GM12878 (cell line): Measurements from ENCODE around the gene SATL1. TPM values are rescaled to one million over a fixed set of nuclear protein-coding genes. Genes with fewer than 3 reads are reported as not detected.

ENCODE experiments used
- ATAC-seq: fragments of 200-7000 bp; cut with Tn5 transposase; 3 replicates; pipeline ENCODE4 v1.9.1; 2020; ENCODE audit warnings: mild to moderate bottlenecking, moderate library complexity
- BruUV-seq: library from RNA; stranded (reverse); fragments of 400-500 nt; replicated peaks from 2 replicates; lab custom pipeline; 2021; lab: Mats Ljungman, UMichigan
- CTCF ChIA-PET: fragments of 300-600 bp; sonication (Branson Sonifier 250); formaldehyde crosslinking; extraction: SDS; loops from one replicate; lab custom pipeline; 2021; ENCODE audit warnings: inconsistent platforms; lab: Yijun Ruan, JAX
- POLR2A ChIA-PET: fragments of 350-600 bp; formaldehyde crosslinking; extraction: SDS; loops from one replicate; lab custom pipeline; 2021; ENCODE audit warnings: inconsistent platforms; lab: Charles Lee
- RAD21 ChIA-PET: fragments of 300-600 bp; sonication (Branson Sonifier 250); formaldehyde crosslinking; loops from one replicate; lab custom pipeline; 2023; ENCODE audit warnings: antibody characterized with exemption; ENCODE audit not compliant: unreplicated experiment; lab: Charles Lee
- SMC1A ChIA-PET: fragments of 300-600 bp; sonication (Branson Sonifier 250); formaldehyde crosslinking; loops from one replicate; lab custom pipeline; 2023; ENCODE audit not compliant: unreplicated experiment, uncharacterized antibody; lab: Charles Lee
- DNase-seq: peaks from one replicate; pipeline ENCODE4 v3.0.0-alpha.2; 2011; ENCODE audit warnings: low read depth, low spot score
- FAIRE-seq: peaks from 3 replicates; lab custom pipeline; 2011; peaks lifted over from hg19 to GRCh38; lab: Jason Lieb, UNC
- H2AFZ ChIP-seq: 2 replicates; pipeline ENCODE4 v1.6.0; 2011; ENCODE audit warnings: low read depth, low read length, control low read depth; ENCODE audit not compliant: control insufficient read depth
- H3K27ac ChIP-seq: 2 replicates; pipeline ENCODE4 v1.5.1; 2011; ENCODE audit warnings: control low read depth; ENCODE audit not compliant: control insufficient read depth, insufficient read depth
- H3K27me3 ChIP-seq, 2 experiments: replicated peaks in 1 of 2; 2 replicates each; pipeline versions ENCODE4 v1.6.0 to v1.6.1; 2011; ENCODE audit warnings: low read length in 1 of 2; ENCODE audit not compliant: control insufficient read depth in 2 of 2, insufficient read depth in 2 of 2
- H3K36me3 ChIP-seq, 2 experiments: 2 replicates each; pipeline ENCODE4 v1.5.1; 2011; ENCODE audit warnings: low read length in 1 of 2; ENCODE audit not compliant: control insufficient read depth in 2 of 2, insufficient read depth in 2 of 2
- H3K4me1 ChIP-seq: 2 replicates; pipeline ENCODE4 v1.6.1; 2011; ENCODE audit warnings: mild to moderate bottlenecking, low read length, moderate library complexity, mixed read lengths; ENCODE audit not compliant: control insufficient read depth, insufficient read depth
- H3K4me2 ChIP-seq: 2 replicates; pipeline ENCODE4 v1.6.0; 2011; ENCODE audit warnings: control low read depth; ENCODE audit not compliant: control insufficient read depth, insufficient read depth
- H3K4me3 ChIP-seq: fragments of 200-600 bp; sonication (generic); 2 replicates; pipeline ENCODE4 v1.5.1; 2016
- H3K79me2 ChIP-seq: 2 replicates; pipeline ENCODE4 v1.6.0; 2011; ENCODE audit warnings: low read length; ENCODE audit not compliant: control insufficient read depth, insufficient read depth
- H3K9ac ChIP-seq: 2 replicates; pipeline ENCODE4 v1.8.0; 2011; ENCODE audit warnings: low read length, control low read depth, mixed read lengths; ENCODE audit not compliant: control insufficient read depth, insufficient read depth
- H3K9me3 ChIP-seq: replicated peaks from 3 replicates; pipeline ENCODE4 v1.5.1; 2011; ENCODE audit warnings: mild to moderate bottlenecking, low read length; ENCODE audit not compliant: control insufficient read depth, insufficient read depth
- H4K20me1 ChIP-seq: 2 replicates; pipeline ENCODE4 v1.6.0; 2011; ENCODE audit not compliant: control insufficient read depth, insufficient read depth
- EP300 ChIP-seq, 2 experiments: fragments of 150-350 bp in 1 of 2; IDR thresholded peaks; 2 replicates each; pipeline ENCODE4 v1.6.1; 2011 to 2012; ENCODE audit warnings: low read depth in 2 of 2, low read length in 2 of 2, borderline replicate concordance in 1 of 2, improper control_type of control experiment in 1 of 2, inconsistent platforms in 1 of 2; ENCODE audit not compliant: control insufficient read depth in 1 of 2
- RAD21 ChIP-seq: IDR thresholded peaks from 2 replicates; pipeline ENCODE4 v1.6.1; 2011; ENCODE audit warnings: mild to moderate bottlenecking, low read depth, low read length, moderate library complexity; ENCODE audit not compliant: insufficient read depth
- SMC3 ChIP-seq: IDR thresholded peaks from 2 replicates; pipeline ENCODE4 v1.6.1; 2011; ENCODE audit warnings: low read length, improper control_type of control experiment, borderline replicate concordance
- WGBS: methylation state at CpG from one replicate; pipeline ENCODE4 v1.1.6; 2016; ENCODE audit warnings: low lambda C conversion rate; ENCODE audit not compliant: insufficient replicate concordance, insufficient coverage; ENCODE audit errors: missing lambda C conversion rate; 5-methylcytosine and 5-hydroxymethylcytosine counted together
- in situ Hi-C: fragments of 300-500 bp; cut with MboI; formaldehyde crosslinking; loops from 9 replicates; pipeline ENCODE4 v1.14.3; 2018; ENCODE audit warnings: mixed read lengths
- intact Hi-C: fragments of 100-400 bp; cut with micrococcal nuclease; formaldehyde crosslinking; loops from one replicate; pipeline ENCODE4 v1.14.2; 2022; ENCODE audit not compliant: unreplicated experiment
- polyA plus RNA-seq, 11 experiments: library from polyadenylated mRNA; depleted of rRNA in 4 of 11; unstranded in 6 of 11; stranded (reverse) in 5 of 11; fragments of >200 nt; fragmentation: Nextera tagmentation in 4 of 11; fragmentation: Illumina TruSeq in 1 of 11; extraction: Ambion mirVana in 4 of 11; extraction: Trizol in 1 of 11; gene quantifications; 1 replicate in 1 of 11; 2 replicates in 10 of 11; pipeline versions ENCODE4 v1.2.1 to v1.2.3, GENCODE V29; 2011 to 2016; ENCODE audit warnings: inconsistent platforms in 2 of 11, missing spikeins in 2 of 11, low read depth in 1 of 11
- total RNA-seq, 4 experiments: library from RNA; depleted of rRNA in 3 of 4; stranded (reverse); fragments of >200 nt in 3 of 4; fragmentation: Illumina TruSeq in 1 of 4; extraction: Trizol in 1 of 4; gene quantifications; 2 replicates each; pipeline versions ENCODE4 v1.2.1 to v1.2.3, GENCODE V29; 2013 to 2021
- TF ChIP-seq, protein P1 (sequence below): IDR thresholded peaks from 2 replicates; pipeline ENCODE4 v1.6.1; 2012; ENCODE audit warnings: improper control_type of control experiment, low read depth, low read length; ENCODE audit not compliant: insufficient replicate concordance
- TF ChIP-seq, protein P2 (sequence below), 3 experiments: IDR thresholded peaks in 2 of 3; conservative IDR thresholded peaks in 1 of 3; 2 replicates each; pipeline ENCODE4 v1.5.1; 2011; ENCODE audit warnings: low read depth in 3 of 3, low read length in 3 of 3, mild to moderate bottlenecking in 3 of 3, control low read depth in 2 of 3, moderate library complexity in 2 of 3, inconsistent platforms in 1 of 3, mixed read lengths in 1 of 3; ENCODE audit not compliant: control insufficient read depth in 2 of 3, insufficient read depth in 1 of 3; ENCODE audit errors: extremely low read depth in 1 of 3

Gene SATL1
- total and polyA plus RNA-seq, 10 of the 15 experiments (the other 5 are each of a cell fraction or from before 2014, with no cell fraction given), result 0.01 TPM; not detected in 9

DNA sequence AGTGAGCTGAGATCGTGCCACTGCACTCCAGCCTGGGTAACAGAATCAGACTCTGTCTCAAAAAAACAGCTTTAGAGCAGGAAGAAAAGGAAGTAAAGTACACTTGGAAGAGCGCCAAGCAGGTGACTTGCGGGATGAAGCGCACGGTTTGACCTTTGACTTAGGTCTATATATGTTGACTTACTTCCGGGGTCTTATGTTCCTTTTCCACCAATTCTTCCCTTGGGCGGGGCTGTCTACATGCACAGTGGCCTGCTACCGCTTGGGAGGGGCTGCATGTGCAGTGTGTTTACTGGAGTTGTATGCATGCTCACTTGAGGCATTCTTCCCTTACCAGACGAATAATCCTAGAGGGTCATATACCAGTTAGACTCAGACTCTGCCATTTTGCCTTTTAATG, 131.3 kb downstream of the SATL1 start (continued):
- TF ChIP-seq, protein P1, sequence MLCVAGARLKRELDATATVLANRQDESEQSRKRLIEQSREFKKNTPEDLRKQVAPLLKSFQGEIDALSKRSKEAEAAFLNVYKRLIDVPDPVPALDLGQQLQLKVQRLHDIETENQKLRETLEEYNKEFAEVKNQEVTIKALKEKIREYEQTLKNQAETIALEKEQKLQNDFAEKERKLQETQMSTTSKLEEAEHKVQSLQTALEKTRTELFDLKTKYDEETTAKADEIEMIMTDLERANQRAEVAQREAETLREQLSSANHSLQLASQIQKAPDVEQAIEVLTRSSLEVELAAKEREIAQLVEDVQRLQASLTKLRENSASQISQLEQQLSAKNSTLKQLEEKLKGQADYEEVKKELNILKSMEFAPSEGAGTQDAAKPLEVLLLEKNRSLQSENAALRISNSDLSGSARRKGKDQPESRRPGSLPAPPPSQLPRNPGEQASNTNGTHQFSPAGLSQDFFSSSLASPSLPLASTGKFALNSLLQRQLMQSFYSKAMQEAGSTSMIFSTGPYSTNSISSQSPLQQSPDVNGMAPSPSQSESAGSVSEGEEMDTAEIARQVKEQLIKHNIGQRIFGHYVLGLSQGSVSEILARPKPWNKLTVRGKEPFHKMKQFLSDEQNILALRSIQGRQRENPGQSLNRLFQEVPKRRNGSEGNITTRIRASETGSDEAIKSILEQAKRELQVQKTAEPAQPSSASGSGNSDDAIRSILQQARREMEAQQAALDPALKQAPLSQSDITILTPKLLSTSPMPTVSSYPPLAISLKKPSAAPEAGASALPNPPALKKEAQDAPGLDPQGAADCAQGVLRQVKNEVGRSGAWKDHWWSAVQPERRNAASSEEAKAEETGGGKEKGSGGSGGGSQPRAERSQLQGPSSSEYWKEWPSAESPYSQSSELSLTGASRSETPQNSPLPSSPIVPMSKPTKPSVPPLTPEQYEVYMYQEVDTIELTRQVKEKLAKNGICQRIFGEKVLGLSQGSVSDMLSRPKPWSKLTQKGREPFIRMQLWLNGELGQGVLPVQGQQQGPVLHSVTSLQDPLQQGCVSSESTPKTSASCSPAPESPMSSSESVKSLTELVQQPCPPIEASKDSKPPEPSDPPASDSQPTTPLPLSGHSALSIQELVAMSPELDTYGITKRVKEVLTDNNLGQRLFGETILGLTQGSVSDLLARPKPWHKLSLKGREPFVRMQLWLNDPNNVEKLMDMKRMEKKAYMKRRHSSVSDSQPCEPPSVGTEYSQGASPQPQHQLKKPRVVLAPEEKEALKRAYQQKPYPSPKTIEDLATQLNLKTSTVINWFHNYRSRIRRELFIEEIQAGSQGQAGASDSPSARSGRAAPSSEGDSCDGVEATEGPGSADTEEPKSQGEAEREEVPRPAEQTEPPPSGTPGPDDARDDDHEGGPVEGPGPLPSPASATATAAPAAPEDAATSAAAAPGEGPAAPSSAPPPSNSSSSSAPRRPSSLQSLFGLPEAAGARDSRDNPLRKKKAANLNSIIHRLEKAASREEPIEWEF, result no peak
- TF ChIP-seq EP300 (IDR thresholded peaks at IDR 0.05; ENCODE audit: borderline replicate concordance in 1 of 2, control insufficient read depth in 1 of 2, low read depth in 2 of 2, low read length in 2 of 2), result no peak

DNA sequence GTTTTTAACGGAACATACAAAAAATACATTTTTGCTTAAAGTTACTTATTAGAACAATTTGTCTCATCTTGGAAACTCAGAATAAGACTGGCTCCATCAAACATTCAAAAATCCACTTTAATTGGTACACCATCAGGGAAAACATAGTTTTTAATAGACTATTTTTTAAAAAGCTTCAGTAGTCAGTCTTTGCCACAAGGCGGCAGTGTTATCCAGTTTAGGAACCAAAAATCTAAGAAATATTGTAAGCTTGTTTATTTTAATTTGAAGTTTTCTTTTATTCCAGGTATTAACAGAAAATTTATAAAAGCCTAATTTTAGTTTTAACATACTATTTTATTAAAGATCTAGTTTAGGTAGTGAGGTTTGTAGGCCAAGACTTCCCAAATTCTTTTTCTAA, 132.2 kb downstream of the SATL1 start:
- no peaks in the 10 kb centered on the region for H4K20me1 ChIP-seq
- in situ Hi-C loops, result loop anchor here (5.0 kb wide), 1 partner anchor 436 kb away; no protein-coding TSS in a partner anchor
- no peak overlapping the region for H2AFZ ChIP-seq
- ChIA-PET POLR2A (no interaction called here), RAD21 (interaction anchor here (0.8 to 2.0 kb wide), 10 partner anchors 10 to 433 kb away, joined by 3 to 13 read pairs (median 3); no protein-coding TSS in a partner anchor), SMC1A (interaction anchor here (0.7 to 3.5 kb wide), 11 partner anchors 14 to 518 kb away, joined by 3 to 19 read pairs (median 4); partner anchors contain the start of genes SATL1 and ZNF711), CTCF (interaction anchor here (0.5 to 6.6 kb wide), 31 partner anchors 10 to 1835 kb away, joined by 3 to 66 read pairs (median 3); no protein-coding TSS in a partner anchor)
- no peak overlapping the region for H3K27ac ChIP-seq
- H3K27me3 ChIP-seq, result no peaks in the 10 kb centered on the region
- 49% methylated on average over 2 of the region's 2 CpGs for WGBS
- DNase-seq, result no peak
- H3K4me2 ChIP-seq, result no peak overlapping the region
- intact Hi-C loops, result loop anchor here (1.0 to 5.0 kb wide), 3 partner anchors 133 to 433 kb away; partner anchors contain the start of gene POF1B
- no peaks in the 10 kb centered on the region for H3K4me1 ChIP-seq
- FAIRE-seq, result peak; percentile 83
- no peaks in the 10 kb centered on the region for H3K36me3 ChIP-seq
- H3K9me3 ChIP-seq, result no peaks in the 10 kb centered on the region
- BruUV-seq, result no TSS peak
- no peaks in the 10 kb centered on the region for H3K79me2 ChIP-seq
- ATAC-seq, result no peak
- H3K9ac ChIP-seq, result no peak overlapping the region
- no peak overlapping the region for H3K4me3 ChIP-seq
- TF ChIP-seq, protein P2, sequence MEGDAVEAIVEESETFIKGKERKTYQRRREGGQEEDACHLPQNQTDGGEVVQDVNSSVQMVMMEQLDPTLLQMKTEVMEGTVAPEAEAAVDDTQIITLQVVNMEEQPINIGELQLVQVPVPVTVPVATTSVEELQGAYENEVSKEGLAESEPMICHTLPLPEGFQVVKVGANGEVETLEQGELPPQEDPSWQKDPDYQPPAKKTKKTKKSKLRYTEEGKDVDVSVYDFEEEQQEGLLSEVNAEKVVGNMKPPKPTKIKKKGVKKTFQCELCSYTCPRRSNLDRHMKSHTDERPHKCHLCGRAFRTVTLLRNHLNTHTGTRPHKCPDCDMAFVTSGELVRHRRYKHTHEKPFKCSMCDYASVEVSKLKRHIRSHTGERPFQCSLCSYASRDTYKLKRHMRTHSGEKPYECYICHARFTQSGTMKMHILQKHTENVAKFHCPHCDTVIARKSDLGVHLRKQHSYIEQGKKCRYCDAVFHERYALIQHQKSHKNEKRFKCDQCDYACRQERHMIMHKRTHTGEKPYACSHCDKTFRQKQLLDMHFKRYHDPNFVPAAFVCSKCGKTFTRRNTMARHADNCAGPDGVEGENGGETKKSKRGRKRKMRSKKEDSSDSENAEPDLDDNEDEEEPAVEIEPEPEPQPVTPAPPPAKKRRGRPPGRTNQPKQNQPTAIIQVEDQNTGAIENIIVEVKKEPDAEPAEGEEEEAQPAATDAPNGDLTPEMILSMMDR (IDR thresholded peaks at IDR 0.05 in 2 of 3, conservative IDR thresholded peaks at IDR 0.05 in 1 of 3; ENCODE audit: control insufficient read depth in 2 of 3, extremely low read depth in 1 of 3, insufficient read depth in 1 of 3, low read depth in 3 of 3, low read length in 3 of 3), result peak; percentile 58 to 69 (median 64)
- TF ChIP-seq SMC3 (peak; percentile 71; the same call in 1 of the 2 replicates), RAD21 (peak; percentile 73)
- TF ChIP-seq, protein P1, result no peak
